Pulmonary artery endothelial cell (primary cell): ENCODE measurements around the gene CLUH. TPM values are rescaled to one million over a fixed set of nuclear protein-coding genes. Genes with fewer than 3 reads are reported as not detected.

Experiments used
- DNase-seq: peaks from one replicate; pipeline ENCODE4 v3.0.0-alpha.2; 2011; ENCODE audit warnings: low read depth, low spot score
- total RNA-seq: library from RNA; depleted of rRNA; stranded (reverse); fragments of >200 nt; gene quantifications from 2 replicates; pipeline ENCODE4 v1.2.3, GENCODE V29; 2014

The CLUH gene
- total RNA-seq, 1 donor from 2014 or later = 71.6 TPM

DNA sequence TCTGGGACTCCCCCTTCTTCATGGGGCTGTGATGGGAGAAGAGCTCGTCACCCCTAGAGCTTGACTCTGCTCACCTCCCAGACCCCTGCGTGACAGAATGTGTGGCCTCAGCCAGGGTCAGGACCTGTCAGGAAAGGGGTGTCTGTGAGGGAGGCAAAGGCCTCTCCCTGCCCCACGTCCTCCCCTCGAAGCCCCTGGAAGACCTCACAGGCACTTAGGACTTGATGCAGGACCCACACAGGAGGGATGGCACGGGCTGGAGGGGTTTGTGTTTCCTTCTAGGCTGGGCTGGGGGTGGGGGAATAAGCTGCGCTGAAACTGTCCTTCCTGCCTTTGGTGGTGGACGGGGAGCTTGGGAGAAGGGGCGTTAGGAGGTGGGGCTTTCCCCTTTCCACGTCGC lies 11.0 kb upstream of the CLUH start:
- no peak for DNase-seq

DNA sequence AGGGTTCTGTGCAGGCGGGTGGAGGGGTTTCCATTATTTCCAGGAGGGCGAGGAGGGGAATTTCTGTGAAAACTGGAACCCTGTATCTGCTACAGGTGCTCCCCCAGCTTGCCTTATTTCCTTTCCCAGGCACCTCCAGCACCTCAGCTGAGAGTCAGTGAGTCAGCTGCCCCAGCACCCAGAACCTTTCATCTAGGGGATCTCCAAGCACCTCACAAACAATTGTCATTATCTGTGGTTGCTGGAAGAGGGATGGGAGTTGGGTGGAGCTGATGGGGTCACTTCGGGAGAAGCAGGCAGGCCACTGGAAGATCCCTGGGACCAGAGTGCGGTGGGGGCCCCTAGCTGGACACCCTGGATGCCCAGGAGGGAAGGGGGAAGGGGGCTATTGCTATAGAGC lies 10.0 kb upstream of the CLUH start:
- no peak for DNase-seq

DNA sequence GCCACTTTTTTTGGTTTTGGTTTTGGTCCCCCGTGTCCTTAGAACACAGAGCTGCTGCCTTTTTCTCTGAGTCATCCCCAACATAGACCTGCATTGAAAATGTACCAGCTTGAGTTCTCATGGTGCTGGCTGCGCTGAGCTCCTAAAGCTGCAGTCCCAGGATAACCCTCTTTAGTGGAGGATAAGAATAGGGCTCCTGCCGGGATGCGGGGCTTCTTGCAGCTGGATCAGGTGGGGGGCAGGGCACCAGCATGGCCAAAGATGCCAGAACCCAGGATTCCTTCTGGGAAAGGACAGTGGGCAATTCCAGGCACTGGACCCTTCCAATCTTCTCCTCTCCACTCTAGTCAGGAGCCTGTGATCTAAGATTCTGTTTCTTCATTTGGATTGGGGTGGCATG lies 8.3 kb upstream of the CLUH start:
- no peak for DNase-seq

DNA sequence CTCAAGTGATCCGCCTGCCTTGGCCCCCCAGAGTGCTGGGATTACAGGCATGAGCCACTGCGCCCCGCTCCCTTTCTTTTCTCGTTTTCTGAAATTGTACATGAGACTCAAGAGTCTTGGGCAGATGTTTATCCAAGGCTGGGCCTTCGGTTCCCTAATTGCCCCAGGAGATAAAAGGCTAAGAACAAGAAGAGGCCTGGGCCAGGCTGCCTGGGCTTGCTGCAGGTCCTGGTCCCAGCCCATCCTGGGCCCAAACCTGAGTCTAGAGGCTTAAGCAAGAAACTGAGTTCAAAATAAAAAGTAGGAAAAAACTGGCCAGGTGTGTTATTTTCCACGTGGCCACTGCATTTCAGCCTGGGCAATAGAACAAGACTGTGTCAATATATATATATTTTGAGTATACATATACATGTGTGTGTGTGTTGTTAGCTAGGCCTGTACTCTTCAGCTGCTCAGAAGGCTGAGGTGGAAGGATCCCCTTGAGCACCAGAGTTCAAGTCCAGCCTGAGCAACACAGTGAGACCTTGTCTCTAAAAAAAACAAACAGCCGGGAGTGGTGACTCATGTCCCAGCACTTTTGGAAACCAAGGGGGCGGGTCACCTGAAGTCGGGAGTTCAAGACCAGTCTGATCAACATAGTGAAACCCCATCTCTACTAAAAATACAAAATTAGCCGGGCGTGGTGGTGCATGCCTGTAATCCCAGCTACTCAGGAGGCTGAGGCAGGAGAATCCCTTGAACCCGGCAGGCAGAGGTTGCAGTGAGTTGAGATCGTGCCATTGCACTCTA lies 6.8 kb upstream of the CLUH start:
- DNase-seq = no peak

DNA sequence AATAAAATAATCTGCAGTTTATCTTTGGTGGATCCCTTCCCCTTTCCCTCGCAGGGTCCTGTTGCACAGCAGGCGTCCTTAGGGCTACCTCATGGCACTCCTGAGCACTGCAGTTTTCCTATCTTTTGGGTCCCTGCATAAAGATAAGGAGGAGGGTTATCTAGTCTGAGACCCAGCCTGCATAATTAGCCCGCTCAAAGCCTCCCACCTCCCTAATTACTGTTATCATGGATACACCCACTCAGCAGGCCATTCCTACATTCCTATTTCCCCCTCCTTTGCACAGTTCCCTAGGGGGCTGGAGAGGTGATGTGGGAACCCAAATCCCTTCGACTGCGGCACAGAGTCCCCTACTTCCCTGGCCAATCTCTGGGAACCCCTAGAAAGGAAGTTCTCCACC lies 5.1 kb upstream of the CLUH start:
- no peak for DNase-seq

DNA sequence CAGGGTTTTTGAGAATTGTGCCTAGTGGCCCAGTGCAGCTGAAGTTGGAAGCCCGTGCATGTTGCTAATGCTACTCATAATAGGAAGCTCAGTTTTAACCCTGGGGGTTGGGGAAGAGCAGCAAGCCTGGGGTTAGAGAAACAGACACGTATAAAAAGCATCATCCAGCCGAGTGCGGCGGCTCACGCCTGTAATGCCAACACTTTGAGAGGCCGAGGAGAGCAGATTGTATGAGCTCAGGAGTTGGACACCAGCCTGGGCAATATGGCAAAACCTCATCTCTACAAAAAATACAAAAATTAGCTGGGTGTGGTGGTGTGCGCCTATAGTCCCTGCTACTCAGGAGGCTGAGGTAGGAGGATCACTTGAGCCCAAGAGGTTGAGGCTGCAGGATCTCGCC lies 2.3 kb upstream of the CLUH start:
- DNase-seq = no peak

DNA sequence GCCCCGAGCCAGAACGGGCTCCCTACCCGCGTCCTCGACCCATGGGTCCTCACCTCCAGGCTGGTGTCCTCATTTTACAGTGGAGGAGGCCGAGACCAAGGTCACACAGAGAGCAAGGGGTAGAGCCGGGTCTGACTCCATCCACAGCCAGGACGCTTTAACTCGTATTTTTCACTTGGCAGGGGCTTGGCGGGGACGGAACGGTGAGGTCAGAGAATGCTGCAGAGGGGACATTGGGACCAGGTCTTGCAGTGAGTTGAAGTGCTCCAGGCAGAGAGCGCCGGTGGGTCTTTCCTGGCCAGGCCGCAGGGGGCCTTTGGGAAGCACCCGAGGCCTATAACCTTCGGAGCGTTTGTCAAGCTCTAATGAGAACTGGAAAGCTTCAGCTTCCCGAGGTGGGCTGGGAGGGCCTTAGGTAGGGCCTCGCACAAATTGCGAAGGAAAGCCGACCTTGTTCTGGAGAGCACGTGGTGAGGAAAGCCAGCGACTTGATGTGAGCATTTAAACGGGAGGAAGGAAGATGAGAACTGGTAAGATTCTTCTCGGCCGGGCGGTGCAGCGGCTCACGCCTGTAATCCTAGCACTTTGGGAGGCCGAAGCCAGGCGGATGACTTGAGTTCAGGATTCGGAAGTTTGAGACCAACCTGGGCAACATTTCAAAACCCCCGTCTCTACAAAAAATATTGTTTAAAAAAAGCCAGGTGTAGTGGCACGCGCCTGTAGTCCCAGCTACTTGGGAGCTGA lies 908 bp upstream of the CLUH start:
- no peak for DNase-seq

DNA sequence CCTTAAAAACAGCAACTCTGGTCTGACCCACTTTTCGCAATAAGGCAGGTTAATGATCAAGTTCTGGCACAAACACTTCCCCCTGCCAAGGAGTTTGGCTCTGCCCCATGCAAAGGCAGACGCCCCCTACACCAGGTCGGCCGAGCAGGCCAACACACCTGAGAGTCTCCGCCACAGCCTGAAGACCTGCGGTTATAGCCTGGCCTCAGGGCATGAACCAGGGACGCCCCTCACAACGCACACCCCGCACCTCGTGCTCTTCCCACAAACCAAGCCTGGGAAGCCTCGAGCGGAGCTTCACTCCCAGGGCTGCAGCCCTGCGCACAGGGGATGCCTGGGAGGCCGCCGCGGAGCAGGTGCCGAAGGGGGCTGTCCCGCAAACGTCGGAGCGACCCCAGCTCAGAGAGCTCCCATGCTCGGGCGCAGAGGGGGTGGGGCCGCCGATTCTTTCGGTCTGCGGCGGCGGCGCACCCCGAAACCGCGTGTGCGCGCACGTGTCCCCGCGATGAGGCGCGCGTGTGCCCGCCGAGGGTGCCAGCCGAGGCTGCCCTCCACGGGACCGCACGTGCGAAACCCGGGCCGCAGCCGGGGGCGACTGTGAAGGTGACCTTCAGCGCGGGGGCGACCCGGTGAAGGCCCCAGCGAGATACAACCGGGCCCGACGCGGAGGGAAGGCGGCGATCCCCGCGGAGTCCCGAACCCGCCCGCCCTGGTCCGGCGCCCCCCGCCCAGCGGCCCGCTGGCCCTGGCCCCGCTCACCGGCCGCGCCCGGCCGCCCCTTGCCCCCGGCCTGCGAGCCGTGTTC lies 559 bp downstream of the CLUH start:
- no peak for DNase-seq

DNA sequence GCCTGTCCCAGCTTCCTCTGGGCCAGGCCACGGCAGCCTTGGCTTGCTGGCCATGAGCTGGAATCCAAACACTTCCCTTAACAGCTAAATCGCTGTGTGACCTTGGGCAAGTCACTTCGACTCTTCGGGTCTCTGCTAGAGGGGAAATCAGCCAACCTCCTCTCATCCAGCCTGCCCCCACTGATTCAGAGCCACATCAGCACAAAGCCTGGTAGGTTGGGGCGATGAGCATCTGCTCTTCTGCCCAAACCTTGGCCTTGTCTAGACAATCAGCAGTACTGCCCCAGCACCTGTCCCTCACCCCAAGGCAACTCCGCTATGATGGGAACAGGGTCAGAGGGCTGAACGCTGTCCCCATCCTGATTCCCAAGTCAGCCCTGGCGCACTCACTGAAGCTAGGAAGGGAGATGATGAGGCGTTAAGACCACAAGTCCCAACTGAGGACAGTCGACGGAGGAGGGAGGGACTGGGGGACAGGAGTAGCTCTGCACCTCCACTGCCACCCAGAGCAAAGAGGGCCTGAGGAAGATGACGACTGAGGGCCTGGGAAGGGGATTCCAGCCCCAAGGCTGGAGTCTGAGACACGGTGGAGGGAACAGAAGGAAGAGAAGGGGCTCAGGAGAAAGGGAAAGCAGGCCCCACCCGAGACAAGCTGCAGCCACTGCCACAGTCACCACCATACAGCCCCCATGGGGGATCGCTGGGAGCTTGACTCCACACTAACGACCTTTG lies 1.3 kb downstream of the CLUH start:
- DNase-seq = no peak

DNA sequence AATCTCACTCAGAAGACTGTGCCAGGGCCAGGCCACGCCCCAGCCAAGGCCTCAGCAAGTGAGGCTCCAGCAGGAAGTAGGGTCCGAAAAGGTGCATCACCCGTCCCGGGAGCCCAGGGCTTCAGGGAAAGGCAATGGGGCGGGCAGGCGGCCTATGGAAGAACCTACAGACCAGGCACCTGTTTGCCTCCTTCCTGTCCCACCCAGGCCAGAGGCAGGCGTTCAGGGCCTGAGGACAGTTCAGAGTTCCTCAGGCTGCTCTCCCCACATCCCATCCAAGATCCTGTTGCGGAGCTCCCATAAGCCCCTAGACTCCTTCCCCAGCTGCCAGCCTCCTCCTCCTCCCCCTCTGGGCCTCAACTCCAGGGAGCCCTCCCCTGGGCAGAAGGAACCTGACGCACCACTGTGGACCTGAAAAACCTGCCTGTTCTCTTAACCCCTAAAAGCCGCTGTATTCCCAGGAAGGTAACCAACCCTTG lies 2.3 kb downstream of the CLUH start:
- no peak for DNase-seq

DNA sequence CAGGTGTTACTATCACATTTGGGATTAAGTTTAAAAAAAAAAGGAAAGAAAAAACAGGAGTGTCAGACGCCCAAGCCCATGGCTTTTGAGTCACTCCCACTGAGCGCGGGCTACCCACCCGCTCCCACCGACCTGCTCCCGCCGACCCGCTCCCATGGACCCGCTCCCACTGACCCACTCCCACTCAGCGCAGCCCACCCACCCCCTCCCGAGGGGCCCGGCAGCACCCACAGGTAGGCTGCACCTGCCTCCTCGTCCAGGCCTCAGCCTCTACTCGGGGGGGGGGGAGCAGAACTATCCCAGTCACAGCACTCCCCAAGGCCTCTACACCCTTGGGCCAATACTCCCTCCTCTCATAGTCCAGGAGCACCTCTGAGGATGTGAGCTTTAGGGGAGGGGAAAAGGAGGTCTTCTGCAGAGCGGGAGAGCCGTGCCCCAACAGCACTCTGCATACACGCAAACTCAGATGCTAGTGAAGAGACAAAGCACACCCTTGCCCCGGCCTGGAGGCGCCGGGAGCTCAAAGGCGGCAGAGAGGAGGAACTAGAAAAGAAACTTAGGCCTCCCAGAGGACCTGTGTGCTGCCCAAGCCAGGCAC lies 2.9 kb downstream of the CLUH start:
- DNase-seq = no peak

DNA sequence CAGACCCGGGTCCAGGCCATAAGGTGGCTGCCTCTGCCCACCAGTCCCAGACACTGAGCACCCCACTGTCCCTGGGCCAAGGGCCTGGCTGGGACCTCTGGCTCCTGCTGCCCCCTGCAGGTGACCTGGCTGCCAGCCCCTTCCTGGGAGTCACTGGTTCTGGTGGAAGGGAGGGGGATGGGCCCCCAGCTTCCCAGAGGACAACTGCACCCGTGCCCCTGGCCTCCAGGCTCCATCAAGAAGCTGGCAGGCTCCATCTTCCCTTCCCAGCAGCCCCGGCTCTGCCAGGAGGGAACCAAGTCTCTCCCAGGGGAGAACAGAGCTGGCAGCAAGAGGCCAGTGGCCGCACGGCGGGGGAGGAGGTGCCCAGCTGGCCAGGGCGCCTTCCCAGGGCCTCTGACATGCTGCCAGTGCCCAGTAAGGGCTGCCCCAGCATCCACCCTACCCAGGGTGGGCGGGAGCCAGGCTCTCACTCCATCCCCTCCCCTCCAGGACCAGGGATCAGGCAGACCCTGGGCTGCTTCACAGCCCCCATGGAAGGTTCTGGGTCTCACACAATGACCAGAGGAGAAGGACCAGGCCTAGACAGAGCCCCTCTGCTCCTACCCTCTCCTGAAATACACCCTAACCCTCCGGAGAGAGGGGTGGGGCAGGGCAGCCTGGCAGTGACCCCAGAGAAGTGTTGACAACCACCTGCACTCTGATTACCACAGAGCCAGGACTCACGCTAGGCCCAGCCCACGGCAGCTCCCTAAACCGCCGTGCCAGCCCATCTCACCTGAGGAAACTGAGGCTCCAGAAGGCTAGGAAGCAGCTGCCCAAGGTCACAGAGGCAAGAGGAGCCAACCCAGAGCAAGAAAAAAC lies 3.6 kb downstream of the CLUH start:
- no peak for DNase-seq

DNA sequence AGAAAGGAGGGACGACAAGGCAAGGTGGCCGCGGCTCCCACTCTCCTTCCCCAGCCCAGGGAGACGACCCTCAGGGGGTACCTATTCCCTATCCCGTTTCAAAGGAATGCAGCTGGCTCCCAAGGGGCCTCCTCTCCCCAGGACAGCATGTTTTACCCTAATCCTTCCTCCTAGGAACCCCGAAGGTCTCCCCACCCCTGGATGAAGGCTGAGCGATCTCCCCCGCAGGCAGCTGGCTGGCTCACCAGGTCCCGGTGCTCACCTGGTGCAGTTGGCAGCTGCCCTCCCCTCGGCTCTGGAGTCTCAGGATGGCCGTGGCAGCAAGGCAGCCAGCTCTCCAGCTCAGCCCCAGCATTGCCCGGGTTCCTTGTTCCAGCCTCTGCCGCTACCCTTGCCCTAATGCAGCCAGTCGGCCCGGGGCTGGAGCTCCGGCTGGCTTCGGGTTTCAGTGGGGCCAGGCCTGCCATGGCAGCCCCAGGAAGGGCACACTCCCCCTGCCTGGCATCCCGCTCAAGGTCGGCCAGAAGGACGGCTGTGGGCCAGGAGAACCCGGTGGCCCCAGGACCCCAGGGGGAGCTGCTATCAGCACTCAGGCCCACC lies 4.6 kb downstream of the CLUH start:
- no peak for DNase-seq

DNA sequence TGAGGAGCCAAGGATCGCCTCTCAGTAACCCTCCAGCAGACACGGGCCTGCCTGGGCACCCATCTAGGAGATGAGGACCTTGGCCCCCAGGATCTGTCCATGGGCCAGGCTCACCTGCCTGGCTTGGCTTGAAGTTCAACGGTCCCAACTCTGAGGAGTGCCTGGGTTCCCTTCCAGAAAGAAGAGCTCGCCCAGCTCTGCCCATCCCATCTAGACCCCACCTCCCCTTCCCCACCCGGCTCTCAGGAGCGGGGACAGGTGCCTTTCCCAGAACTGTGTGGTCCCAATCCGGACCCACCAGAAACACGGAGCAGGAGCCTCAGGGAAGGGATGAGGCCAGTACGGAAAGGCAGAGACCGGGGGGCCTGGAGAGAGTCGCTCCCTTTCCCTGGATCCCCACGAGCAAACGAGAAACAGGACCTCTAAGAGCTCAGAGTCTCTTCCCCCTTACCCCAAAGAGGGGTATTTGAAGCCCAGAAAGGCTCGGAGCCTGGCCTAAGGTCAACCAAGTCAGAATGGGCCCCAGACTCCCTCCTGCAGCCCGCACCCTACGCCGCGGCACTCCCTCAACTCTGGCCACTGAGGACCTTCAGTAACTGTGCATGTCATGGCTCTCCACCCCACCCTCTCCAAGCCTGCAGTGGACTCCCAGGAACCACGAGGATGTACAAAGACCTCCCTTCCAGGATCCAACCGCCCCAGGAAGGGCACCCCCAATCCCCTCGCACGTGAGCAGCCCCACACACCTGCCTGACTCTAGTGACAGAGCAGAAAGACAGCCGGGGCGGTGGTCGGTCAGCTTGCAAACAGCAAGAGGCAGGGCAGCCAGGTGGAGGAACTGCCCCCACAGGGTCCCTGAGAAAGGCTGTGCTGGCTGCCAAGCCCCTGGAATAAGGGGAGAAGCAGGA lies 5.4 kb downstream of the CLUH start:
- DNase-seq = no peak

DNA sequence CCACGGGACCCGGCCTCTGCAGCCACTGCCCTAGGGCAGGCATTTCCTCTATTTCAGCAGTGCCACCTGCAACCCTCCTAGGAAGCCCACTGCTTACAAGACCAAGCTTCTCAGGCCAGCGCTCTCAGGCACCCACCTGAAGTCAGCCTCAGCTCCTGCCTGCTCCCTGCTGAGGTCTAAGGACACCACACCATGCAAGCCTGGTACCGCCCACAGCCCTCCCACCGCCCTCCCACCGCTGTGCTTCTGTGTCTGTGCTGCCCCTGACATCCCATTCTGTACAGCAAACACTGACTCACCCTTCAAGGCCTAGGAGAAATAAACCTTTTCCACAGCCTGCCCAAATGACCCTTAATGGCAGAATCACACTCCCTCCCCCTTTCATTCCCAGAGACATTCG lies 6.3 kb downstream of the CLUH start:
- DNase-seq = no peak

DNA sequence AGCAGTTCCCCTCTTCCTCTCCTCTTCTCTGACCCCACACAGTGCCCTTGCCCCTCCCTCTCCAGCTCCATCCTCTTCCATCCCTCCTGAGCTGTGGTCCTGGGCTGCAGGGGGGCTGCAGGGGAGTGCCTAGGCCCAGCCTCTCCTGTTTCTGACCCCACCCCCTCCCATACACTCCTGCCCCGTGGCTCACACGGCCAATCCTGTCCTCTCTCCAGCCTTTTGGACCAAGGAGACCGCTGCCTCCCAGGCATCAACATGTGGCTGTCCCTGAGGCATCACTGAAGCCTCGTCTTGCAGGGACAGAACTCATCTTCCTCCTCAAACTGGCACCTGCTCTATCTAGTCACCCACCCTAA lies 6.7 kb downstream of the CLUH start:
- DNase-seq = no peak

DNA sequence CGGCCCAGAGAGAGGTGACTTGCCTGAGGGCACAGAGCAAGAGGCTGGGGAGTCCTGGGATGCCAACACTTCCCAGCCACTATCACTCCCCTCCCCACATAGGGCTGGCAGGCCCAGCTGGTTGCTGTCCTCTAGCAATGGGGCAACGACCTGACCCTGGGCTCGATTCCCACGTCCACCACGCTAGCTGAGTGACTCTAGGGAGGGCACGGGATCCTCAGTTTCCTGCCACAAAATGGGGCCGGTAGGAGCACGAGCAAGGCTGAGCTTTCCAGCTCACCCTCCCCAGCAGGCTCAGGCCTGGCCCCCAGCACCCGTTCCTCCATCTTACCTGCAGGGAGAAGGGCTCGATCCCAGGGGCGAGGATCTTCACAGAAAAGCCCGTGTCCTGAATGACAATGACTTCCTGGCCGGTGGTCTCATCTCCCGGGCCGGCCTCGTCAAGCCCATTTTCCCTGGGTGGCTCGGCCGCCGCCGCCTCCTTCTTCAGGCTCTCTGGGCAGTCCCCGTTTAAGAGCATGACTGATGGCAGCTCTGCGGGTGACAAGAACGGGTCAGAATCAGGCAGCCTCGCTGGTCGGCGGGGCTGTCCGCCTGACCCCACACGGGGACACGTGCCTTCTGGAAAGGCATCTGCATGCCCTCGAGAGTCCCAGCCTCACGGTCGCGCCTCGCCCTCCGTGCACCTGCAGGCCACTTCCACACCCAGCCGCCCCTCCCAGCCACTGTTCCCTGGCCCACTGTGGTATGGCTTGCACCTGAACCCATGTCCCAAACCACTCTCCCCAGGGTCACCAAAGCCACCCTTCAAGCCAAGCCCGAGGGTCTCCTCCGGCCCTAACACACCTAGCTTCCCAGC lies 7.3 kb downstream of the CLUH start:
- no peak for DNase-seq

DNA sequence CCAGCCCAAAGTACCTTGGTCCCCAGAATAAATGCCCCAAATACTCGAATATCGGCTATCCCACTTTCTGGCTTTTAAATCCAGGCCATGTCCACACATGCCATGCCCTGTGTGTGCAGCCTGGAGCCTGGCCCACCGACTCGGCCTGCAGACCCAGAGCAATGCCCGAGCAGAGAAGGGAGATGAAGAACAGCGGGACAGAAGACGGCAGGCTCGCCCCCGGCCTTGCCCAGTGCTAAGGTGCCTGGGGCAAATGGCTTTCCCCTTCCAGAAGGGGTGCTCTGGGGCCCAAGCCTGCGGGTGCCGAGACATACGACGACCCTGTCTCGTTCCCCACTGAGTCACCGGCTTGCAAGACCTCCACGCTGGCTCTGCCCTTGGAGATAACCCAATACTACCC lies 8.0 kb downstream of the CLUH start:
- no peak for DNase-seq
